Sigmoid colon (tissue), 4 donors: ENCODE results near the gene ASMTL.
A peak's percentile ranks its signal among the peaks of the same experiment; 100 is the strongest.

Source experiments
- POLR2A ChIP-seq, 2 donors: fragments of 450-650 bp; IDR thresholded peaks; one replicate each; pipeline ENCODE4 v1.6.1; 2016; ENCODE audit warnings: antibody characterized with exemption in 2 of 2, mild to moderate bottlenecking in 2 of 2, moderate library complexity in 2 of 2
- POLR2AphosphoS5 ChIP-seq, 4 donors: sonication (generic); formaldehyde crosslinking; IDR thresholded peaks; one replicate each; pipeline ENCODE4 v1.6.1; 2017; ENCODE audit warnings: antibody characterized with exemption in 4 of 4
- TF ChIP-seq, protein P1 (sequence below), 4 experiments: fragments of 450-650 bp in 3 of 4; fragments of 200-600 bp in 1 of 4; IDR thresholded peaks; one replicate each; pipeline ENCODE4 v1.5.1; 2016 to 2019; ENCODE audit warnings: antibody characterized with exemption in 4 of 4, mild to moderate bottlenecking in 3 of 4, moderate library complexity in 2 of 4

DNA sequence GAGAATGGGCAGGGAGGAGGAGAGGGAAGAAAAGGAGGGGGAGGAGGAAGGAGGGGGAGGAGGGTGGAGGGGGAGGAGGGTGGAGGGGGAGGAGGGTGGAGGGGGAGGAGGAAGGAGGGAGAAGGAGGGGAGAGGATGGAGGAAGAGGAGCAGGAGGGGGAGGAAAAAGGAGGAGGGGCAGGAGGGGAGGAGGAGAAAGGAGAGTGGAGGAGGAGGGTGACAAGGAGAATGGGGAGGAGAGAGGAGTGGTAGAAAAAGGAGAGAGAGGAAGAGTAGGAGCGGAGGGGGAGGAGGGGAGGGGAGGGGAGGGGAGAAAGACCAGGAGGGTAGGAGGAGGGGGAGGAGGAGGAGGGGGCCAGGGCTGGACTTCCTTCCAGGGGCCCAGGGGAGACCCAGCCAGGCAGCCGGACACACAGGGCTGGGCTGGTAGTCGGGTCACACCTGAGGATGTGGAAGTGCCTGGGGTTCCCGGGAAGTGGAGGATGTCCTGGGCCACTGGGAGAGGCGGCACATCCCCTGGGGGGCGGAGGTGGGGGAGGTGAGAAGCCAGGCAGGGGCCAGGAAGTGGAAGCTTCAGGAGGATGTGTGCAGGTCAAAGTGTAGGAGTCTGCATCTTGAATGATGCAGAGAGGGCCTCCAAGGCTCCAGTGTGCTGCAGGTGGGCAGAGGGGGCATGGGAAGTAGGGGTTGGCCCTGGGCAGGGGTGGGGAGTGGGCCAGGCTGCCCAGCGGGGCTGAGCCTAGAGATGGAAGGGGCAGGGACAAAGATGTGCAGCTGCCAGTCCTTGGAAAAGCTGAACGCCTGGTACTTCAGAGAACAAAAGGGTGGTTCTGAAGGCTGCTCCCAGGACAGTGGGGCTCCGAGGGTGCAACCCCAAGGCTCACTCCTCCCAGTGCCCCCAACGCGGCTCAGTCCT is 97.3 kb downstream of the ASMTL start:
- TF ChIP-seq POLR2AphosphoS5 (IDR thresholded peaks at IDR 0.05) = peak in 1 of 4 donors; percentile 12
- TF ChIP-seq, protein P1, sequence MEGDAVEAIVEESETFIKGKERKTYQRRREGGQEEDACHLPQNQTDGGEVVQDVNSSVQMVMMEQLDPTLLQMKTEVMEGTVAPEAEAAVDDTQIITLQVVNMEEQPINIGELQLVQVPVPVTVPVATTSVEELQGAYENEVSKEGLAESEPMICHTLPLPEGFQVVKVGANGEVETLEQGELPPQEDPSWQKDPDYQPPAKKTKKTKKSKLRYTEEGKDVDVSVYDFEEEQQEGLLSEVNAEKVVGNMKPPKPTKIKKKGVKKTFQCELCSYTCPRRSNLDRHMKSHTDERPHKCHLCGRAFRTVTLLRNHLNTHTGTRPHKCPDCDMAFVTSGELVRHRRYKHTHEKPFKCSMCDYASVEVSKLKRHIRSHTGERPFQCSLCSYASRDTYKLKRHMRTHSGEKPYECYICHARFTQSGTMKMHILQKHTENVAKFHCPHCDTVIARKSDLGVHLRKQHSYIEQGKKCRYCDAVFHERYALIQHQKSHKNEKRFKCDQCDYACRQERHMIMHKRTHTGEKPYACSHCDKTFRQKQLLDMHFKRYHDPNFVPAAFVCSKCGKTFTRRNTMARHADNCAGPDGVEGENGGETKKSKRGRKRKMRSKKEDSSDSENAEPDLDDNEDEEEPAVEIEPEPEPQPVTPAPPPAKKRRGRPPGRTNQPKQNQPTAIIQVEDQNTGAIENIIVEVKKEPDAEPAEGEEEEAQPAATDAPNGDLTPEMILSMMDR (IDR thresholded peaks at IDR 0.05) = no peak
- no peak for TF ChIP-seq POLR2A (IDR thresholded peaks at IDR 0.05)
